ENCODE measurements around the gene UBE2G2.

GRCh38 chr21:44759628-44760285 is 41.9 kb downstream of the UBE2G2 start:
- TF ChIP-seq, protein P1, sequence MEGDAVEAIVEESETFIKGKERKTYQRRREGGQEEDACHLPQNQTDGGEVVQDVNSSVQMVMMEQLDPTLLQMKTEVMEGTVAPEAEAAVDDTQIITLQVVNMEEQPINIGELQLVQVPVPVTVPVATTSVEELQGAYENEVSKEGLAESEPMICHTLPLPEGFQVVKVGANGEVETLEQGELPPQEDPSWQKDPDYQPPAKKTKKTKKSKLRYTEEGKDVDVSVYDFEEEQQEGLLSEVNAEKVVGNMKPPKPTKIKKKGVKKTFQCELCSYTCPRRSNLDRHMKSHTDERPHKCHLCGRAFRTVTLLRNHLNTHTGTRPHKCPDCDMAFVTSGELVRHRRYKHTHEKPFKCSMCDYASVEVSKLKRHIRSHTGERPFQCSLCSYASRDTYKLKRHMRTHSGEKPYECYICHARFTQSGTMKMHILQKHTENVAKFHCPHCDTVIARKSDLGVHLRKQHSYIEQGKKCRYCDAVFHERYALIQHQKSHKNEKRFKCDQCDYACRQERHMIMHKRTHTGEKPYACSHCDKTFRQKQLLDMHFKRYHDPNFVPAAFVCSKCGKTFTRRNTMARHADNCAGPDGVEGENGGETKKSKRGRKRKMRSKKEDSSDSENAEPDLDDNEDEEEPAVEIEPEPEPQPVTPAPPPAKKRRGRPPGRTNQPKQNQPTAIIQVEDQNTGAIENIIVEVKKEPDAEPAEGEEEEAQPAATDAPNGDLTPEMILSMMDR (IDR thresholded peaks at IDR 0.05), result no peak
- TF ChIP-seq POLR2A (IDR thresholded peaks at IDR 0.05) (no peak), EP300 (IDR thresholded peaks at IDR 0.05; ENCODE audit: low read depth) (no peak)
